DMS53 treated with DMSO at 0.1 percent for 48 hours (cell line): ENCODE measurements around the gene ISM2.
A peak's percentile ranks its signal among the peaks of the same experiment; 100 is the strongest.

Experiments used
- DNase-seq: peaks from one replicate; lab custom pipeline; 2025; ENCODE audit not compliant: unreplicated experiment; lab: John Stamatoyannopoulos, UW

ISM2 gene

DNA sequence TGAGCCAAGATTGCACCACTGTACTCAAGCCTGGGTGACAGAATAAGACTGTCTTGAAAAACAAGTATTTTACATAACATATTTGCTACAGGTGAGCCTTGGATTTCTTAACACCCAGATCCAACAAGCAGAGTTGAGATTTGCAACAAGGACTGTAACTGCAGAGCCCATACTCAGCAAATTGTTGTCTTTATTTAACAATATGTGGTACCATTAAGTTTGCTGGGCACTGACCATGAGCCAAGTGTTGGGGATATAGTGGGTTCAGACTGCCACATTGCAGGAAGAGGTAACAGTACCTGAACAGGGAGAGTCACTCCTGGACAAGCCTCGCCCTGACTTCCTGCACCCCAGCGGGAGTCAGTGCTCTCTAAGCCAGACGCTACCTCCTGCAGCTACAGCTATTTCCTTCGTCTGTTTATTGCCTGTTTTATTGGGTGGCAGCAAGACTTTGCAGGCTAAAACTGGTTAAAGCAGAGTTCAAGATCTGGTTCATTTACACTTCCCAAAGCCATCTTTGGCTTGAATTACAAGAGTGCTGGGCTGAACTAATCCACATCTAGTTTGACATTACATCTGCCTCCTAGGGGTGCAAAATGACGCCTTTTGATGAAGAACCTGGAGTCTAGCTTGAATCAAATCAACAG lies 28.3 kb downstream of the ISM2 start:
- no peak for DNase-seq

GRCh38 chr14:77469539-77469938 lies 29.1 kb downstream of the ISM2 start:
- DNase-seq, result no peak

GRCh38 chr14:77469067-77469505 lies 29.5 kb downstream of the ISM2 start:
- DNase-seq, result no peak

GRCh38 chr14:77467801-77468200 lies 30.8 kb downstream of the ISM2 start:
- DNase-seq, result no peak

DNA sequence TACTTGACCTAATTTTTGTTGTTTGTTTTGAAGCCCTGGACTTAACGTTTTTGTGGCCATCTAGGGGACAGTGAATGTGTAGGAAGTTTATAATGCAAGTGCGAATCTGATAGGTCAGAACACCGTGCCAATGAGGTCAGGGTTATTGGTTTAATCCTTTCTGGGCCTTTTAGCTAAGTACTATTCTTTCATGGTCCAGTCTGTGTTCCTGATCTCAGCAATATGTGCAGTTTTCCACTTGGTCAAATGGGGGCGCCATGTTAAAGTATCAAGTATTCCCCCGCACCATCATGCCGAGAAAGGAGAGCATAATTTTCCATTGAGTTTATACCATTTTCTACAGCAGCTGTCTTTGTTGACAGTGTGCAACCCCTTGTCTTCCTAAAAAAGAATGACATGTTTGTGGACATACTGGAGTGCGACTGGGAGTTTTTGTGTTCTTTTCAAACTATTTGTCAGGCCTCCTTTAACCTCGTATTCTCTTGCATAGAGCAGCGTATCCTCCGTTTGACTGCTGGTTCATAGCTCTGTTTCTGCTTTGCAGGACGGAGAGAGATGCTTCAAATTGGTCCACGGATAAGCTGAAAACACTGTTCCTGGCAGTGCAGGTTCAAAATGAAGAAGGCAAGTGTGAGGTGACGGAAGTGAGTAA lies 39.4 kb downstream of the ISM2 start:
- peak; percentile 4 for DNase-seq

DNA sequence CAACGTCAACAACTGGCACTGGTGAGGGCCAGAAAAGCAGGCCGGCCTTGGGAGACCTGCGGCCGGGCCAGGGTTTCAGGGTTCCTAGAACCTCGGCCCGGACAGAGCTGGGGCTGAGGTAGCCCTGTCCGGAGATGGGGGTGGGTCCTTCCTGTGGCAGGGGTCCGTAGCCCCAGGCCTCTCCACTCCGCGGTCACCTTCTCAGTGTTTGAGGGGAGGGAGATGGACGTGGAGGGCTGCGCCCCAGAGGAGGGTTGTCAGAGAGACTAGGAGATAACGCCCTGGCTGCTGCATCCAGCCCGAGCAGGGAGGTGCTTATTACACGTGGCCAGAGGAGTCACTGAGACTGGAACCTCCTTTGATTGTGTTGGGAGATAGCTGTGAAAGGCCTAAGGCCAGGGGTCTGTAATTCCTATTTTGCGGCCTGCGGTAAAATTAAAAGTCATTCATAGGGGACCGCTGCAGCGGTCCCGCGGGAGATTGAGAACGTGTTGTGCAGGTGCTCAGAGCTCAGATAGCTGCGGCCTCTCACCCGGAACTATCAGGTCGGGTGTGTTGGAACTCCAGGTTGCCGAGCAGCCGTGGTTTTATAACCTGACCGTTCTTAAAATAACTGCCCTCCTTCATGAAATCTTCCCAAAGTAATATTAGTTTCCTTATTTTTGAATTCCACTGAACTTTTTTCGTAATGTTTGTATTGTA lies 40.2 kb downstream of the ISM2 start:
- DNase-seq, result peak; percentile 32

- DNase-seq, result peak; percentile 92
These were observed 40.9 kb downstream of the ISM2 start, which contains the start of the genes AHSA1 and VIPAS39 for GRCh38 chr14:77457522-77458248. Gene AHSA1 (plus strand): TSS chr14:77458093. CDS start chr14:77458190, 97 bp downstream. Gene VIPAS39 (minus strand): TSS chr14:77457601. CDS start chr14:77454102, 3,499 bp downstream.

DNA sequence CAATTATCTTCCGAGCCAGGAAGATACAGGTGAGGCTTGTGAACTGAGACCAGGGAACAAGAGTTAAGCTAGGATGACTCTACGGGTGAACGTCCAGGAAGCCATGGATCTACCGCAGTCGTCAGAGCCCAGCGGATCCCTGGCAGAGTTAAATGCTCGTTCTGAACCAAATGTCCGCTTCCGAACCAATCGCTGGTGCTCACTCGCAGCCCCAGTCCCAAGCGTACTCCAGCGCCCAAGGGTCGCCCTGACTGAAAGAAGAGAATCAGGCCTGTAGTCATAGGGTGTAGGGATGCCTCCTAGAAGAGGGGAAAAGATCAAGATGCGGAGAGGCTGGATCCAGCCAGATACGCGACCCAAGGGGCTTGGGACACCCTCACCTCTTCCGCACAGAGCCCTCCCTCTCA lies 41.5 kb downstream of the ISM2 start:
- DNase-seq, result no peak

GRCh38 chr14:77455966-77456640 lies 42.5 kb downstream of the ISM2 start:
- no peak for DNase-seq

DNA sequence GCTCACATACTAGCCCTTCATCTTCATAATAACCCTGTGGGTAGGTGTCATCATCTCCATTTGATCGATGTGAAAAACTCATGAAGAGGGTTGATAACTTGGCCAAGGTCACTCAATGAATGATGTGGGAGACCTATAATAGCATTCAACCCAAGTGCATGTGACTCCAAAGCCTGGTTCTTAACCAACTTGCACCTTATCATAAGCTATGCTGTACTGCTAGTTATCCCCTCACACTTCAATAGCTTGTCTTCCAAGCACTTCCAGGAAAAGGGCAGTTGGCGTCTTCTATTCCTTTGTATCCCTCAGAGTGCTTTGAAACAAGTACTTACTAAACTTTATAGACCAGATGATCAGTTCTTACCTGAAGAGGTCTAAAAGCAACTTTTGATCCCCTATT lies 56.4 kb downstream of the ISM2 start:
- DNase-seq, result no peak

DNA sequence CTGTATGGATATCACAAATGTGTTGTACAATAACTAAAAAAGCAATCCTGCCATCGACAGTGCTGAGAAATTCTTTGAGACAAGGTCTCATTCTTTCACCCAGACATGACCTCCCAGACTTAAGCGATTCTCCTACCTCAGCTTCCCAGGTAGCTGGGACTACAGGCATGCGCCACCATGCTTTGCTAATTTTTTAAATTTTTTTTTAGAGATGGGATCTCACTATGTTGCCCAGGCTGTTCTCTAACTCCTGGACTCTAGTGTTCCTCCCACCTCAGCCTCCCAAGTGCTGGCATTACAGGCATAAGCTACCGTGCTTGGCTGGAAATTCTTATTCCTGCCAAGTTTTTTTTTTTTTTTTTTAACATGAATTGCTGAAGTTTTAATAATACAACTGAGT lies 58.8 kb downstream of the ISM2 start:
- DNase-seq, result no peak

DNA sequence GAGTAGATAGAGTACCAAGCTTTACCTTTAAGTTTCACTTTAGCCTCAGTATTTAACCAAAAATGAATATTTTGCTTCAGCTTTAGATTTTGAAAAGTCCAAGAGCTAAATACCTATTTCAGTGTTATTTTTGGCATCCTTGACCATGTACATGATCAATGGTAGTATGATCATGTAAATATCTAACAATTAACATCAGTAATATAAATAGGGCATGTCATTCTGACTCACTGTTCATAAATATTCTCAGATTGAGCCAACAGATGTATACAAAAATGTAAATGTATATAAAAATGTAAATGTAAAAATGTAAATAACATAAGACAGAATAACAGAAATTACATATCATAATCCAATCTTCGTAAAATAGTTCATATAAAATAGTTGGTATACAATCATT lies 60.0 kb downstream of the ISM2 start:
- no peak for DNase-seq

GRCh38 chr14:77436042-77436441 lies 62.6 kb downstream of the ISM2 start:
- DNase-seq, result no peak

GRCh38 chr14:77426396-77426795 lies 72.2 kb downstream of the ISM2 start:
- DNase-seq, result no peak

- DNase-seq, result no peak
These were observed 73.8 kb downstream of the ISM2 start for GRCh38 chr14:77424862-77425261.
